Omental fat pad (tissue), 4 donors: ENCODE measurements around the gene DLX1. TPM values are rescaled to one million over a fixed set of nuclear protein-coding genes. Genes with fewer than 3 reads are reported as not detected.

Source experiments
- ATAC-seq: fragments of 150-250 bp; one replicate; pipeline ENCODE4 v1.9.1; 2016; ENCODE audit warnings: mild to moderate bottlenecking, moderate library complexity; ENCODE audit not compliant: low FRiP score
- DNase-seq: peaks from one replicate; pipeline ENCODE4 v3.0.0-alpha.2; 2019; ENCODE audit warnings: low spot score
- CTCF ChIP-seq, 3 donors: fragments of 450-650 bp; IDR thresholded peaks; one replicate each; pipeline ENCODE4 v1.5.1; 2016 to 2017; ENCODE audit warnings: antibody characterized with exemption in 3 of 3, mild to moderate bottlenecking in 3 of 3, moderate library complexity in 2 of 3
- total RNA-seq, 4 donors: library from RNA; depleted of rRNA; stranded (reverse); fragments of >200 nt; gene quantifications; one replicate each; pipeline ENCODE4 v1.1.0, GENCODE V29; 2016

DLX1 gene
- total RNA-seq, 4 donors from 2014 or later = 0.09 TPM; not detected in 3

GRCh38 chr2:172100935-172101820, 15.9 kb downstream of the DLX1 start:
- no peak for ATAC-seq
- TF ChIP-seq CTCF (IDR thresholded peaks at IDR 0.05) = no peak
- no peak for DNase-seq

DNA sequence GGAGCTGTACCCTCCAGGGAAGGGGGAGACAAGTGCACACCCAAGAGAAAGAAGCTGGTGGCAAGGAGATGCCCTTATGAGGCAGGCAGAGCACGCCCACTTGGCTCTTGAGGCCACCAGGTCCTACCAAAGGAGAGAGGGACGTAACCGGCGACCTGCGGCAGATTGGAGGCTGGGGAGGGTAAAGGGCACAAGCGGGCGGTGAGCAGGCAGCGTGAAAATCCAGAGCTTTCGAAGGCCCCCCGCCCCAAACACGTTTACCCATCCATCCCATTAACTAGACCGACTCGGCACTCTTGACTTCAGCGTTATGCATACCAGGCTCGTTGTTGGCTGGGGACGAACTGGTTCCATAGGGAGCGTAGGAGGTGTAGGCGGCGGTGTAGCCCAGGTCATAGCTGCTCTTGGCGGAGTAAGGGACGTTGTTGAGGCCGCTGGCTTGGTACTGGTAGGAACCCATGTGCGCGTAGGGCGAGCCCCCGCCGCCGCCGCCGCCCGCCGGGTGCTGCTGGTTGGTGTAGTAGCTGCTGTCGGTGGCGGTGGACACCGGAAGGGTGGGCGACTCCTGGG, 16.6 kb downstream of the DLX1 start:
- DNase-seq = no peak
- no peak for ATAC-seq
- TF ChIP-seq CTCF (IDR thresholded peaks at IDR 0.05) = no peak

GRCh38 chr2:172102391-172103359, 17.4 kb downstream of the DLX1 start, which contains the start of gene DLX2:
Gene DLX2 (minus strand): TSS chr2:172102900. CDS start chr2:172102538, 362 bp downstream.
- peak; percentile 70 for DNase-seq

DNA sequence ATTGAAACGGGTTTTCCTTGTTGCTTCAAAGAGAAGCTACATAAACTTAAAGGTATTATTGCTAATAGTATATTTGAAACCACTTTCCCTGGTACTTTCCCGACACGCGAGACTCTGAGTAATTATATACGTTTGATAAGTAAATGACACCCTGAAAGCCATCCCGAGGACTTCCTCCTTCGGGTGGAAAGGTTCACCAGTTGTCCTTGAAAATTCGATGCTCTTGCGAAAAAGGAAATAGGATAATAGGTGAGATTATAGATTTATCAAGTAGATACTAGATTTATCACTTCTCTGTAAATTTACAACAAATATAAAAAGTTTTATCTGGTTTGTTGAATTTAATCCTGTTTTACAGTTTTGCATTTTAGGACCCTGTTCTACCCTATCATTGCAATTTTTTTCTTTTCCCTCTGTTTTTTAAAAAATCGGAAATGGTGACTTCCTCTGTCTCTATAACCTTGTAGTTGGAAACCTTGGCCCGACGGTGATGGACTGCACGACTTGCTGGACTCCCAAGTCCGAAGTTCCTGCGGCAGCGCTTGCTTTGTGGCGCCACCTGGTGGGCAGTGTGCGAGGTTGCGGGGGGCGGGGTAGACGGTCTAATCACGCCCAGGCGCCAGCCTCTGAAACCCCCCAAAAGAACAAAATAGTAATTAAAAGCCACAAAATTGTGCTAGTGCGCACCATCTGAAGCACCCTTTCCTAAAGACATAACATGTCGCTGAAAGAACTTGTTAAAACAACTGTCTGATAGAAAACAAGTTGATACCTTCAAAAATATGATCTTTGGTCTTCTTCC, 18.4 kb downstream of the DLX1 start:
- DNase-seq = peak; percentile 70
- ATAC-seq = no peak
- peak in 1 of 3 donors; percentile 32 for TF ChIP-seq CTCF (IDR thresholded peaks at IDR 0.05)

More at GRCh38 chr2:172102391-172103359, 17.4 kb downstream of the DLX1 start, which contains the start of gene DLX2:
- ATAC-seq = no peak
- no peak for TF ChIP-seq CTCF (IDR thresholded peaks at IDR 0.05)

DNA sequence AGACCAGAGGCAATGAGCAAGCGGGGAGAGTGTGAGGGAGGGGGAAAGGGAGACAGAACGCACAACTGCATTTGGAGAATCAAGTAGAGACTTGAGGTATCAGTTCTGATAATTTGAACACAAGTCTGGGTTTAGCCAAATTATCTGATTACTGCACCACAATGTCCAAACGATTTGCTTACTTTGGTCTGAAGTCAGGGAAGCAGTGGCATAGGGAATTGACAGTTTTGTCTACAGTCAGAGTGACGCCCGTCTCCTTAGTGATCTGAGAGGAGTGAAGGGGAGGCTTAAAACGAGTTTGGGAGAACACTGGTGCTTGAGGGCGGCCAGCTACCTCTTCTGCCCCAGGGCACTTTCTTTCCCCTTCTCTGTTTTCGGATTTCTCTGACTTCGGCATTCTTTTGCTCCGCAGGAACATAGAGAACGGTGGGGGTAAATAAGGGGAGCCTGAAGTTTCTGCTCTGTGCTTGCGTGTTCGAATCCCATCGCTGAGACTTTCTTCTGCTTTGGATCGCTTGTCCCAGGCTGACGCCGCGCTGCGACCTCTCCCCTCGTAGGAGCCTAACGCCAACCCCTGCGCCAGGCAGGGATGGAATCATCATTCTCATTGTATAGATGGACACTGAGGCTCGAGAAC, 20.3 kb downstream of the DLX1 start:
- no peak for DNase-seq
- no peak for ATAC-seq
- no peak for TF ChIP-seq CTCF (IDR thresholded peaks at IDR 0.05)
